Stimulated activated CD8-positive, alpha-beta memory T cell treated with anti-CD3 and anti-CD28 coated beads, Interleukin-15, amount 100 ng/mL, for 4 hours (primary cell): ENCODE results near the gene STON1.
A peak's percentile ranks its signal among the peaks of the same experiment; 100 is the strongest.
"Not testable (repeated sequence)": the region's sequence is repeated elsewhere in the genome, so short reads cannot be mapped to it uniquely, and the experiment has no call there.

Source experiments
- DNase-seq, 2 donors: peaks; one replicate each; pipeline ENCODE4 v3.0.0-alpha.2; 2020; ENCODE audit warnings: low read depth in 2 of 2

STON1 gene, protein sequence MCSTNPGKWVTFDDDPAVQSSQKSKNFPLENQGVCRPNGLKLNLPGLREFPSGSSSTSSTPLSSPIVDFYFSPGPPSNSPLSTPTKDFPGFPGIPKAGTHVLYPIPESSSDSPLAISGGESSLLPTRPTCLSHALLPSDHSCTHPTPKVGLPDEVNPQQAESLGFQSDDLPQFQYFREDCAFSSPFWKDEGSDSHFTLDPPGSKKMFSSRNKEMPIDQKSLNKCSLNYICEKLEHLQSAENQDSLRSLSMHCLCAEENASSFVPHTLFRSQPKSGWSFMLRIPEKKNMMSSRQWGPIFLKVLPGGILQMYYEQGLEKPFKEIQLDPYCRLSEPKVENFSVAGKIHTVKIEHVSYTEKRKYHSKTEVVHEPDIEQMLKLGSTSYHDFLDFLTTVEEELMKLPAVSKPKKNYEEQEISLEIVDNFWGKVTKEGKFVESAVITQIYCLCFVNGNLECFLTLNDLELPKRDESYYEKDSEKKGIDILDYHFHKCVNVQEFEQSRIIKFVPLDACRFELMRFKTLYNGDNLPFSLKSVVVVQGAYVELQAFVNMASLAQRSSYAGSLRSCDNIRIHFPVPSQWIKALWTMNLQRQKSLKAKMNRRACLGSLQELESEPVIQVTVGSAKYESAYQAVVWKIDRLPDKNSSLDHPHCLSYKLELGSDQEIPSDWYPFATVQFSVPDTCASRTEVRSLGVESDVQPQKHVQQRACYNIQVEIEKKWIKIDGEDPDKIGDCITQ

DNA sequence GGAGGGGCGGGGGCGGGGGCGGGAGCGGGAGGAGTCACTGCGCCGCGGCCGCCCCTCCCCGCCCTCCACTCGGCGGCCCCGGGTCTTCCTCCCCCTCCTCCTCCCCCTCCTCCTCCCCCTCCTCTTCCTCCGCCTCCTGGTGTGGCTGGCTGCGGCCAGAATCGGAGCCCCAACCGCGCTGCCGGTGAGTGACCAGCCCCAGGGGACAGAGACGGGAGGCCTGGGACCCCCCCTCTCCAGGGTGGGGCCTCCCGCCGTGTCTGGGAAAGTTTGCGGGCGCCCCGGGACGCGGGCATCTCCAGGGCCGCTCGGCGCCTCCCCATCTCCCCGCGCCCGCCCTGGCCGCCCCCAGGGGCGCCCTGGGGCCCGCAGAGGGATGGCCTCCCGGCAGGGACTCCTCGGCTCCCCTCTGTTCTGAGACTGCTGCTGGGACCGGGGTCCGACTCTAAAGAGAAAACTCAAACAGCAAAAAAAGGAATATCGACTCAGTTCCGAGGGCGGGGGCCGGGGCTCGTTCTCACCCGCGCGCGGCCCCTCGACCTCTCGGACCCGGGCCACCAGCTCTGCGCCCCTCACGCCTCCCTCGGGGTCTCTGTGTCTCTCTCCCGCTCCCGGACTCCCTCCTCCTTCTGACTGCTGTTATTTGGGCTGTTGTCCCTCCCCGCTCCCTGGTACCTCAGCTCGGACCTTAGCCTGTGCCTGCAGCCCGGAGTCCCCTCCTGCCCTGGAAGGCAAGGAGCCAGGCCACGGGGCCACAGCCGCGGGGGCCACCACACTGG, at the start of gene STON1:
Gene STON1, plus strand, starts transcription at position 122 of the 779 bp plus-strand sequence. CDS start 50,480 bp downstream, outside the sequence.
- DNase-seq: peak in 1 of 2 donors; percentile 7

DNA sequence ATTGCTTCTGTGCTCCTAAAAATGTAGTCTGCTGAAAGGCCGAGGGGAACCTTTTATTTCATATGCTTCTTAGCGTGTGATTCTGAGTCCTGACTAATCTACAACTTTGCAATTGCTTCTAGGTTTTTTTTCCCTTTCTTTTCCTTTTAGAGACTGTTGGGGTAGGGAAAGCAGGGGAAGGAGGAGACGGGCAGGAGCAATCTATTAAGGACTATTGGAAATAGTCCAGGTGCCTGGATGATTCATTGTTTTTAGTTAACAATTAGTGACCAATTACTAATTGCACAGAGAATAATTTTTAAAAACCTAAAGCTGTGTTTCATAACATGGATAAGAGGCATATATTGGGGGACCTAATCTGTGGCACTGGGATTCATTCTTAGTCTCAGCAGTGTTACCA, 49.4 kb upstream of the STON1 start:
- no peak for DNase-seq

DNA sequence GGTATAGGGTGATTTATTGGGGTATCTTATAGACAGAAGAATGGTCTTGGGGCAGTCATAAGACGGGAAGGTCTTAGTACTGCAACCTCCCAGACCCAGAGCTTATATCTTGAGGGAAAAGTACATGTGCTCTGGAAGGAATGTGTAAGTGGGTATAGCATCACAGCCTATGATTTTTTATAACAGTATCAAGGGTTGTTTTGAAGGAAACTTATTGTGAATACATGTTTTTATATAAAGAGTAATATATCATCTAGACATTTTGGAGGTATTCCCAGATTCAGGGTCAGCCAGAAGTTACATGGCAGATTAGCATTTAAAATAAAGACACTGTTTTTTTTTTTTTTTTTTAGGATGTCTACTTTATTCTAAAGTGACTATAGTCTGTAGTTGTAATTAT, 47.6 kb upstream of the STON1 start:
- no peak for DNase-seq

DNA sequence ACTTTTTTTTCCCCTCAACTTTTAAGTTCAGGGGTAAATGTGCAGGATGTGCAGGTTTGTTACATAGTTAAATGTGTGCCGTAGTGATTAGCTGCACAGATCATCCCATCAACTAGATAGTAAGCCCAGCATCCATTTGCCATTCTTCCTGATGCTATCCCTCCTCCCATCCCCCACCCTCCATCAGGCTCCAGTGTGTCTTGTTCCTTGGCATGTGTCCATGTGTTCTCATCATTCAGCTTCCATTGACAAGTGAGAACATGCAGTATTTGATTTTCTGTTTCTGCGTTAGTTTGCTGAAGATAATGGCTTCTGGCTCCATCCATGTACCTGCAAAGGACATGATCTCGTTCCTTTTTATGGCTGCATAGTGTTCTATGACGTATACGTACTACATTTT, 47.2 kb upstream of the STON1 start:
- no peak for DNase-seq

DNA sequence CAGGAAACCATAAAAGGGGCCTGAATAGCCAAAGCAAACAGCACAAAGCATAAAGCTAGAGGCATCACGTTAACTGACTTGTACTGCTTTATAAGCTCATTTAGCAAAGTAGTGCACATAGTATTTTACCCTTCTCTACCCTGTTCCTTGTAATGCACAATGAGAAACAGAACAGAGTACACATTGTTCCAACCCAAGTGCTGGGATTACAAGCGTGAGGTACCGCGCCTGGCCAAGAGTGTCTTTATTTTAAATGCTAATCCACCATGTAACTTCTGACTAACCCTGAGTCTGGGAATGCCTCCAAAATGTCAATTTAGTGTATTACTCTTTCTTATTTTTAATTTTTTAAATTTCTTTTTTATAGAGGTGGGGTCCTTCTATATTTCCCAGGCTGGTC, 46.4 kb upstream of the STON1 start:
- no peak for DNase-seq

DNA sequence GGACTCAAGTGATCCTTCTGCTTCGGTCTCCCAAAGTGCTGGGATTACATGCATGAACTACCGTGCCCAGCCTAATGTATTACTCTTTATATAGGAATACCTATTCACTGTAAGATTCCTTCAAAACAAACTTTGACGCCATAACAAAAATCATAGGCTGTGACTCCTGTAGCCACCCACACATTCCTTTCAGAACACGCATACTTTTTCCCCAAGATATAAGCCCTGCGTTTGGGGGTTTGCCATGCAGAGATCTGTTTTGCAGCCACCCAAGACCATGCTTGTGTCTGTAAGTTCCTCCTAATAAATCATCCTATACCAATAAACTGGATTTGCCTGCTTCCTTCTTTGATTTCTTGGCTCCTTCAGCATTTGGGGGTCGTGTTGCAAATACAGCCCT, 46.0 kb upstream of the STON1 start:
- DNase-seq: no peak

DNA sequence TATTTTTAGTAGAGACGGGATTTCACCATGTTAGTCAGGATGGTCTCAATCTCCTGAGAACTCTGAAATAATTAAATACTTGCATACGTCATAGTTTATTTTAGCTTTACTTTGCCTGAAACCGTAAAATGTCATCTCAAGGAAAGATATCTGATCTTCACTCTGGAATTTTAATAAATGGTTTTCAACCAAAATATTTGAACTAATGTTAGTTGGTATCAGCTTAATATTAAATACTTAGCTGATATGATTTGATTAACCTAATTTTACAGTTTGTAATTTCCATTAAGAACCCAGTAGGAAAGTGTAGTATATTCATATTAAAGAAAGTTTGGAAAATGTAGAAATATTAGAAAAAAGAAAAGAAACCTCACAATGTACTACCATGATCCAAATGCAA, 41.4 kb upstream of the STON1 start:
- DNase-seq: no peak

DNA sequence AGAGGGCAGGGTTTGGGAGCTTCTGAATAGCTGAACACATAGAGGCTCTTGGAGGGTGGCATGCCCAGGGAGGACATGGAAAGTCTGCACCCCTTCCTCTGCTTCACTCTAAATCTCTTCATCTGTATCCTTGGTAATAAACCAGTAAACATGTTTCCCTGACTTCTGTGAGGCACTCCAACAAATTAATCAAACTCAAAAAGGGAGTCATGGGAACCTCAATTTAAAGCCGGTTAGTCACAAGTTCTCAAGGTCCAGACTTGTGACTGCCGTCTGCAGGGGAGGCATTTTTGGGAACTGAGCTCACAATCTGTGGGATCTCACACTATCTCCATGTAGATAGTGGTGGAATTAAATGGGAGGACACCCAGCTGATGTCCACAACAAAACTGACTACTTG, 33.1 kb upstream of the STON1 start:
- no peak for DNase-seq

DNA sequence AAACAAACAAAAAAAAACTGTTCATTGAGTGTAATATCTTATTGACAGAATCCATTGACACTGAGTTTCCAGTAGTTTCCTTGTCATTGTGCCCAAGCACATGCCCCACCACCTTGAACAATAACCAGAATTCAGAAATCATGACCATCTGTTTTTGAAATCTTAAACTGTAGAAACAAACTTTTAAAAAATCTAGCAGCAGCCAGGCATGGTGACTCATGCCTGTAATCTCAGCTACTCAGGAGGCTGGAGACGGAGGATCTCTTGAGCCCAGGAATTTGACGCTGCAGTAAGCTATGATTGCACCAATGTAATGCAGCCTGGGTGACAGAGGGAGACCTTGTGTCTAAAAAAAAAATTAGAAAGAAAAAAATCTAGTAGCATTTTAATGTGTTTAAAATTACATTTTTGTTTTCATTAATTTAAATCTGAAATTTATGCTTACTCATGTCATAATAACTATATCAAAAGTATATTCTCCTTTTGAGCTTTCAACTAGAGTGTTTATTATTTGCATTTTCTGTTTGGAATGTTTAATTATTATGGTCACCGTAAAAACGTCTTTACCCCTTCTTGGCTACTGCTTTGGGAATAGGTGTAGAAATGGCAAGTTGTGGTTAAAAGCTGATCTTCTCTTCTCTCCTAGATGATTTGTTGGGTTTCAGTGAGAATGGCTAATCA, 25.2 kb upstream of the STON1 start:
- no peak for DNase-seq

DNA sequence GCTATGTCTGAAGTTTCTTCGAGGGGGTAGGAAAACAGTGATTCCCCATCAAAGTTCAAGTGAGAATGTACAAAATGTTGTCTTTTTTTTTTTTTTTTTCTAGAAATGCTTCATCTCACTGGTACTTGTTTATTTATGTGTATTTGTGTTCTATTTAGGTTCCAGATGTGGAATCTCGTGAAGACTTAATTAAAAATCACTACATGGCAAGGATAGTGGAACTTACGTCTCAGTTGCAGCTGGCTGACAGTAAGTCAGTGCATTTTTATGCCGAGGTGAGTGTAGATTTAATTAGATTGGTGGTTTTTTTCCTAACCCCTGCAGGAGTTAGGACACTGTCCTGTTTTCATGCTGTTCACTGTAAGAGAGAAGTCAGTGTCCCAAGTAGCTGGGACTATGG, 22.8 kb upstream of the STON1 start:
- no peak for DNase-seq

DNA sequence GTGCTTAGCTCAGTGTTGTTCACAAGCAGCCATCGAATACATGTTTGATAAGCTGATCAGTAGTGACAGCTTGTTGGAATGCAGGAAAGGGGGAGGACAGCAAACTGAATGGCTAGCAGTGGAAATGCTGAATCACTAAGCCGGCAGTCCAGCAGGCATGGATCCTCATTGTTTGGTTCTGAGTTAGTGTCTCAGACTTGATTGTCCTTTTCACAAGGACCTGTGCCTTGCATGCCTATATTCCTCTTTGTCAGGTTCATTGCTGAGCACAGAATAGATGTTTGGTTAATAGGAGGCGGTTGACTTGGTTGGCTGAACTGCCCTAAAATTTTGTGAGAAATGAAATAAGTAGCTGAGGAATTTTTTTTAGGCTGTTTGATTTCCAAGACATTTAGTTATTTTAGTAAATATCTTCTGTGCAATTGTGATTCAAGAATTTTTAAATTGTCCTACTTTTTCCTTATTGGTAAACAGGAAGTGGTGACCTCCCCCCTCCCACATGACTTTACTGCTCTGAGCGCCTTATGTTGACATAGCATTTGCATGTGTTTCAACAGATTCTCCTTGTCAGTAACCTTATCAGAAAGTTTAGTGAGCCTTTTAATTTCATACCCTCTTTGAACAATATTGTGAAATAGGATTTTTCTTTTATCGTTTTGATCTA, 21.4 kb upstream of the STON1 start:
- no peak for DNase-seq

DNA sequence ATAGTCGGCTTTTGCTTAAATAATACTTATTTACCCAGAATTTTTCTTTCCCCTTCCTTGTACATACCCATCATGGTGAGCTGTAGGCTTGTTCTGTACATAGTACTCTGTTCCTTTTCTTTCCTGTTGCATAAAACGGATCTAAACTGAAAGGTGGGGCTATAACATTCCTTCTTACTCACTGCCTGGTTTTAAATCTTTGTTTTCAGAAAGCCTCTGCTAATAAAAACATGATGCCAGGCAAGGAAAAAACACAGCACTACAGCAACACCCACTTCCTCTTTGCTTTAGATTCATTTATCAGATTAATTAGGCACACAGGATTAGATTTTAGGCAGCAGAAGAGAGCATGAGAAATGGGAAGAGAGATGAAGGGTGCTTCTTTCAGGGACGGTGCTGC, 19.6 kb upstream of the STON1 start:
- DNase-seq: no peak

DNA sequence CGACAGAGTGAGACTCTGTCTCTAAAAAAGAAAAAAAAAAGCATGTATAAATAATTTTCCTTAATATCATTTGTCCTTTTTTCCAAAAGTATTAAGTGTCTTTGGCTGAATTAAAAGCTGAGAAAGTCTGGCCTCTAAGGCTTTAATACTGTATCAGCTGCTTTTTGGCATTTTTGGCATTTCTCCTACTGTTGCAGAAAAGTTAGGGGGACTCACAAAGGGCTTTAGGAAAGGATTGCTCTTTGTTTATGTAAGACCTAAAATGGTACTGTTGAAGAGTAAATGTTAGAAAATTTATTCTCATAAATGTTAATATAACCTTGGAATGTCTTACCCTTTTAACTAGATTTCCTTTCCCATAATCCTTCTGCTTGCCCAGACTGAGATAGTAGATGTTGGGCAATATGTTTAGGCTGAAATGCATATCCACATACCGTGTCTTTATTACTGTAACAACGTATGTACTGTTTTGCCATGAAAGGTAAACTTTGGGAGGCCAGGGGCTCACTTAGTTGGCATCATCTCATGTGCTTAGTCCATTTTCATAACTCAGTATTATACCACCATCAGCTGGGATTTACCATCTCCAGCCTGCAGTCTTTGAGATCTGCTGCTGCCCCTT, 18.0 kb upstream of the STON1 start:
- DNase-seq: no peak

DNA sequence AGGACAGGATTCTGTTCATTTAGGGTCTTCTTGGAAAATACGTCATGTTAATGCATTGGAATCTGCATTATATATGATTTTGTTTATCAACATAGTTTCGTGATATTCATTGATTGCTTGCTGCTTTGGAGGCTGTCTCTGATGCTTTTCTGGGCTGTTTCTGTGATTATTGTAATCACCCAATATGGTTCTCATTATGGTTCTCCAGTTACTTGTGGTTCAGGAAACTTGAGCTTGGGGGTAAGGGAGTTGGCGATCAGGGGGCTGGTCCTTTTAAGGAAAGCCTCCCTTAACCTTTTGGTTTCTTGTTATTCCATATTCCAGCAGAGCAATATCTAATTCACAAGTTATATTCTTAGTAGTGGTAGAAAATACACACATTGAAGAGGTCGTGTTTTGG, 17.4 kb upstream of the STON1 start:
- DNase-seq: no peak

DNA sequence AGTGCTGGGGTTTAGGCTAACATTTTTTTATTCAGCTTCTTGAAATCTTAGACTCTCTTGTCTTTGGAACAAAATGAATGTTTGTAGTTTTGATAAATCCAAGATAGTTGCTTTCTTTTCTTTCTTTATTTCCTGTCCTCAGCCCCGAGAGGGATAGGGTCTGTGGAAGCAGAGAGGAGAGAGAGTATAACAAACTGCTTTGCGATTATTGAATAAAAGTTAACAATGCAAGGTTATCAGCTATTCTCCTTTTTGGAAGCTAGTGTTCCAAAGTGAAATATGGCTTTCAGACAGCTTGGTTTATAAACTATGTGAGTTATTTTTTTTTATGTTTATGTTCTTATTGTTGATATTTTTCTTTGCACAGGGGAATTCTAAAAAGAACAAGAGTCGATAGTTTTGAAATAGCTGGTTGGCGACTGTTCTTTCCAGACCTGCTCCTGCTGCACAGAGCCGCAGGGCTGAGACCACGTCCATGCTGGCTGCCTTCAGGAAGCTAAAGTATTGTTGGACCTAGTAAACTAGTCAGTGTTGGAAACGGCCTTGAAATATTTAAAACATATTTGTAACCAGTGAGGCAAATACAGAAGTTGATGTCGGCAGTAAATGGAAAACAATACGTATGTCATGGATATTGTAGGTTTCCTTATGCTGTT, 15.5 kb upstream of the STON1 start:
- no peak for DNase-seq

DNA sequence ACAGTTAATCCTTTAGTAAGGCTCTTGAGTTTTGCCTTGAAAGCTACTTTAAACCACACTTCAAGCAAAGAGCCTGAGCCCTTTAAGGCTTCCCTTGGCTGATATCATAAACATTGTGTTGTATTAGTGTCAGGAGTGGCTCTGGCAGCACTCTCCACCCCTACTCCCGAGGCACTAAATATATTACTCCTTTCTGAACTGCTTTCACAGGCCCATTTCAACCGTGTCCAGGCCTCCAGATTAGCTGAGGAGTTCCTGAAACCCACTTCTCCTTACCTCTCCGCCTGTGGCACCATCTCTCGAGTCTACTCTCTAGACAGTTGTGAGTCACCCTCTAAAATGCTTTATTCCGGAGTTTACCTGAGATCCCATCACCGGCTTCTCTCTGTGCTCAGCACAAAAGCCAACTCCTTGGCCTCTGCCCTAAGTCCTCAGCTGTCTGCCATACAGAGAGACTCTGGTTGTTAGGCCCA, 14.4 kb upstream of the STON1 start:
- no peak for DNase-seq

DNA sequence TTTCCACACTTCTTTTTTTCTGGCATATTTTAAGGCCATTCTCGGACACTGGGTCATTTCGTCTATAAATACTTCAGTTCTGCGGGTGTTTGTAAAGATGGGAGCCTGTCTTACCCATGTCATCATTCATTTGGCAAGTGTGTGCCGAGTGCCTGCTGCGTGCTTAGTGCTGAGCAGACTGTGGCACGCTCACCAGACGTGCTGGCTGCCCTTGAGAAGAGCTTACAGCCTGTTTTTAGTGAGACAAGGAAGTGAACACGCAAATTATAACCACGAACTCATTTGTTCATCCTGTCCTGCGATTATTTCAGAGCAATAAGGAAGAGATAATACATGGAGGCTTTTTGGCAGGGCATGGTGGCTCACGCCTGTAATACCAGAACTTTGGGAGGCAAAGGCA, 10.4 kb upstream of the STON1 start:
- no peak for DNase-seq

DNA sequence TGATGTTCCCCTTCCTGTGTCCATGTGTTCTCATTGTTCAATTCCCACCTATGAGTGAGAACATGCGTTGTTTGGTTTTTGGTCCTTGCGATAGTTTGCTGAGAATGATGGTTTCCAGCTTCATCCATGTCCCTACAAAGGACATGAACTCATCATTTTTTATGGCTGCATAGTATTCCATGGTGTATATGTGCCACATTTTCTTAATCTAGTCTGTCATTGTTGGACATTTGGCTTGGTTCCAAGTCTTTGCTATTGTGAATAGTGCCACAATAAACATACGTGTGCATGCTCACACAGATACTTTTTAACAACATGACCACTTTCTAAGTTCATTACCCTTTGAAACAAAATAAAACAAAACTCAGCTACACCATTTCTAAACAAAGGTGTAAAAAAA, 5.2 kb upstream of the STON1 start:
- DNase-seq: not testable (repeated sequence)

DNA sequence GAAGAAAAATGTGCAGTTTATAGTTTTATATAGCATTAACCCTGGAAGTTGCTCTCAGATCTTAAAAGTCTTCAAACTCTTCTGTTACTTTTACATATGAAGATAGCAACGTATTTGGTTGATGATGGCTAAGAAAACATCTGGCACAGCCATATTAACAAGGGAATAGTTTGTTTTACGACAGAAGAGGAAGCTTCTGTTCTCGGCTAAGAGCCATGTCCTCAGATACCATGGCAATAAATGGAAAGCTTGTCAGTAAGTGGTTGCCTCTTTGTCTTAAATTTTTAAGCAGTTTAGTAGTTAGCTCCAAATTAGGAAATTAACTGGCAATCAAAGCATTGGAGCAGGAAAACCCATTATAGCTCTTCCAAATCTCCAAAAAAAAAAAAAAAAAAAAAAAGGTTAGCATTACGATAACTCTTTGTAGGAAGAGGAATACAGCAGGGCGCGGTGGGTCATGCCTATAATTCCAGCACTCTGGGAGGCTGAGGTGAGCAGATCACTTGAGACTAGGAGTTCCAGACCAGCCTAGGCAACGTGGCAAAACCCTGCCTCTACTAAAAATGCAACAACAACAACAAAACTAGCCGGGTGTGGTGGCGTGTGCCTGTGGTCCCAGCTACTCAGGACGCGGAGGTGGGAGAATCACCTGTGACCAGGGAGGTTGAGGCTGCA, 4.5 kb upstream of the STON1 start:
- no peak for DNase-seq
